CD4-positive, alpha-beta T cell treated with Interleukin-6 for 4 hours (primary cell): ENCODE measurements around the gene FMNL1.

Experiments used
- DNase-seq: peaks from one replicate; pipeline ENCODE4 v3.0.0-alpha.2; 2020; ENCODE audit warnings: mixed read lengths

FMNL1 gene

GRCh38 chr17:45260204-45260783 is 38.6 kb downstream of the FMNL1 start:
- DNase-seq: no peak

DNA sequence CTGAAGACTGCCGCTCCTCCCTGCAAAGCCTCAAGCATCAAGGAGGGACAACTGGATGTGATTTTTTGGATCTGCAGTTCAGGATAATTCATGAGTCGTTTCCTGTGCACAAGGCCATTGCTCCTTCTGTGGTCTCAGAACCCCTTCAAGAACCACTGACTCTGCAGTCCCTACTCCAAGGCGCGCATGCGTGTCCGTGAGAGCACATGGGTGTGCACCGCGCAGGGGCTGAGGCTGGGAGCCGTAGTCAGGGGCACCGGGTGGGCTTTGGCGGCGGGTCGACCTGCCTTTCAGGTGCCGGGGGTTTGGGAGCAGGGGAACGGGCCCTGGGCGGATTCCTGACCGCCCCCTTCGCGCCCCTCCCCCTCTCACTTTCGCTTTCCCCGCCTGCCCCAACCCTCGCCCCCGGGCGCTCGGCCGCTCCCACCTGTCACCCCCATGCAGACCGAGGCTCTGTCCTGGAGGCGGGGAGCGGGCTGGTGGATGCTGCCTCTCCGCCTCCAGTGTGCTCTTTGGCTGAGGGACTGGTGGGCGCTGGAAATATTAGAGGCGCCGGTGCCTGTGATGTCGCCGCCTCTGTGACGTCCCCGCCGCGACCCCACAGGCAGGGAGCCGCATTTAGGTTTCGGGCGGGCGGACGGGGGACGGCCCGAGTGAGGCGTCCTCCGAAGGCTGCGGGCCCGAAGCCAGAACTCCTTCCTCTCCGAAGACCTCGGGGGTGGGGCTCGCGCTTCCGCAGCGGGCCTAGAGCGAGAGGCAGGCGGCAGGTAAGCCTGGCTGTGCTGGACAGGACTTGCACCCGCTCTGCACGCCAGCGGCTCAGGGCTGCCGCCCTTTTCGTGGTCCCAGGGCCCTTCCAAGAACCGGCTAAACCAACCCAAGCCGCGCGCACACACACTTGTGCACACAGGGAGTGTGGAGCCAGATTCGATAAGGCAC is 40.2 kb downstream of the FMNL1 start, which contains the start of gene SPATA32:
SPATA32 (minus strand) TSS at position 518 of the 939 bp plus-strand sequence; CDS start at position 440, 78 bp downstream.
- DNase-seq: peak; percentile 81

DNA sequence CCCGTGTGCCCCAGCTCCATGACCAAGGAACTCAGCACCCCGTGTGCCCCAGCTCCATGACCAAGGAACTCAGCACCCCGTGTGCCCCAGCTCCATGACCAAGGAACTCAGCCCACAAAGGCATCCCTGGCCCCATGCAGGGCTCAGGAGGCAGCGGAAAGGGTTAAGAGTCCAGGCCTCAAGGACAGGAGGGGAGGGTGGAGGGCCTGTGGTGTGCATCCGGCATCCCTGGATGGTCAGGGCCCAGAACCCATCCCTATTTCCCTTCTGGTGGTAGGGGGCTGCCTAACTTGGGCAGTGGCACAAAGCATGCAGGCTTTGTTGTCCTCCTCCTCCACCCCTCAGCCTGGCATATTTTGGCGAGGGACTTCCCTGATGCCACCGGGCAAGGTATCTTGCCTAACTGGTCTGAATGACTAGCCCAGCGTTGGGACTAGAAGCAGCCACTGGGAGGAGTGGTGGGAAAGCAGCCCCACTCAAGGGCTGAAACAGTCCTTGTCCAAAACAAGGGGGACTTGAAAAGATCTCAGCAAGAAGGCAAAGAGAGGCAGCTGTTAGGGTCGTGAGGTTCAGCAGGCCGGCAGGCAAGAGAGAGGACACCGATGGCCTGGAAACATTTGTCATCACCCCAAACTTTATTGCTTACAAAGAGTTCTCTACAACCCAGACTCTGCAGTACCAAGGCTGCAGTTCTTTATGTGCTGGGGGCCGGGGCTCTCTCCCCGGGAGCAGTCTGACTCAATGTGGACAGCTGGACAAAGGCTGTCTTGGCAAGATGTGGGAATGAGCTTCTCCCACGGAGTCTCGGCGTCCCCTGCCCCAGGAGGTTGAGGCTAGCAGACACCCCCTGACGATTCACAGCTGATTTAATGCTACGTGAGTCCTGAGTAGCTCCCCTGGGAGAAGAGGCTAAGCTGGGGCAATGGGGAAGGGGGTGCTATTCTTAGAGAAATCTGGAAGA is 41.1 kb downstream of the FMNL1 start:
- DNase-seq: no peak

- no peak for DNase-seq
Observed at GRCh38 chr17:45263477-45263860, 41.8 kb downstream of the FMNL1 start.

GRCh38 chr17:45264430-45264829 is 42.7 kb downstream of the FMNL1 start:
- no peak for DNase-seq

DNA sequence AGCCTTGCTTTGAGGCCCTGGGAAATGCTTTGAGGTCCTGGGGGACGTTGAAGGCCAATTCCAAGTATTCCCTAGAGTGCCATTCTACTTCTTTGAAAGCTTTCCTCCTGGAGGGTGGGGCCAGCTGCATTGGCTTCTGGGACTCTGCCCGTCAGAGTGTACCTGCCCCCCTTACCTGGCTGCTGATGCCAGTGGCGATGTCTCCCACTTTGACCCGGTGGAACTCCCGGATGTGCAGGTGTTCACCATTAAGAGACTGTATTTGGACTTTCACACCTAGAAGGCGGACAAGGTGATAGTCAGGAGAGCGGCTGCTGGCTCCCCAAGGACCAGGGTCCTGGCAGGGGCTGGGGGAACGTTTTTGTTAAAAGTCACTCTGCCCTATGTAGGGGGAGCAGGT is 43.3 kb downstream of the FMNL1 start:
- no peak for DNase-seq

GRCh38 chr17:45265821-45266220 is 44.1 kb downstream of the FMNL1 start:
- no peak for DNase-seq

GRCh38 chr17:45266372-45266926 is 44.8 kb downstream of the FMNL1 start:
- DNase-seq: no peak

- no peak for DNase-seq
Observed at GRCh38 chr17:45267436-45268055, 45.9 kb downstream of the FMNL1 start.

GRCh38 chr17:45269912-45270311 is 48.2 kb downstream of the FMNL1 start:
- DNase-seq: no peak

DNA sequence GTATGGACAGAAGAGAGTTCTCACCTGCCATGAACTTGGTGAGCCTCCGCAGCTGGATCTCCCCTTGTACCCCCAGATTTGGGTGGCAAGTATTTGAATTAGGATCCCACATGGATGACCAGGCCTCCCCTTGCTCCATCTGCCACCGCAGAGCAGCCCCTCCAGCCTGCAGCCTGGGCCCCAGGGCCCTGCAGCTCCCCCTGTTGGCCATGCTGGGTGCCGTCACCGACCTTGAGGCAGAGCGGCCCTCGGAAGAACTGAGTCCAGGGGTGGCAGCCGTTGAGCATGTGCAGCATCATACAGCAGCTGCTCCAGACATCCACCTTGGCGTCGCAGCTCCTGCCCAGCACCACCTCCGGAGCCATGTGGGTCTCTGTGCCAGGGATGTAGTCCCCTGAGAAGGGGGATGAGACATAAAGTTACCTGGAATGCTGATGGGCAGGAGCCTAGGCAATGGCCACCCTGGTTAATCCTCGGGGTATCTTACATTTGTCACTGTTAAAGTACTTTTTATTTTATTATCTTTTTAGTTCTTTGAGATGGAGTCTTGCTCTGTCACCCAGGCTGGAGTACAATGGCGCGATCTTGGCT is 49.2 kb downstream of the FMNL1 start:
- DNase-seq: peak; percentile 71

DNA sequence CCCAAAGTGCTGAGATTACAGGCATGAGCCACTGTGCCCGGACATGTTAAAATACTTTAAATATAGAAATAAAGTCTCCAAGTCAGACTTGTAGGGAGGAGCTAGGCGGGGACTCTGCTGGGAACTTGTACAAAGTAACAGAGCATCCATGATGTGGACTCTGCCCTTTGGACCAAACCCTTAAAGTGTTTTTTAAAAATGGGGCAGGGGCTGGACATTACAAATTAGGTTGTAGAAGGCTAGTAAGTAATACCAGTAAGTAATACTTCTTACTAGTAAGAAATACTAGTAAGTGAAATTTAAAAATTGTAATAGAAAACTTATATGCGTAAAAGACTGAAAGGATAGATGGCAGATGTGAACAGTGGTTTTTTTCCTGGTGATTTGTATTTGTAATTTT is 49.9 kb downstream of the FMNL1 start:
- no peak for DNase-seq

- no peak for DNase-seq
Observed at GRCh38 chr17:45273551-45273957, 51.9 kb downstream of the FMNL1 start.

- DNase-seq: no peak
Observed at GRCh38 chr17:45274033-45274432, 52.3 kb downstream of the FMNL1 start.

- DNase-seq: no peak
Observed at GRCh38 chr17:45276031-45276430, 54.3 kb downstream of the FMNL1 start.

GRCh38 chr17:45277216-45277849 is 55.6 kb downstream of the FMNL1 start:
- DNase-seq: peak; percentile 96

GRCh38 chr17:45277992-45278391 is 56.3 kb downstream of the FMNL1 start:
- DNase-seq: no peak

- DNase-seq: no peak
Observed at GRCh38 chr17:45279898-45280297, 58.2 kb downstream of the FMNL1 start.

- DNase-seq: no peak
Observed at GRCh38 chr17:45282683-45283644, 61.3 kb downstream of the FMNL1 start.

DNA sequence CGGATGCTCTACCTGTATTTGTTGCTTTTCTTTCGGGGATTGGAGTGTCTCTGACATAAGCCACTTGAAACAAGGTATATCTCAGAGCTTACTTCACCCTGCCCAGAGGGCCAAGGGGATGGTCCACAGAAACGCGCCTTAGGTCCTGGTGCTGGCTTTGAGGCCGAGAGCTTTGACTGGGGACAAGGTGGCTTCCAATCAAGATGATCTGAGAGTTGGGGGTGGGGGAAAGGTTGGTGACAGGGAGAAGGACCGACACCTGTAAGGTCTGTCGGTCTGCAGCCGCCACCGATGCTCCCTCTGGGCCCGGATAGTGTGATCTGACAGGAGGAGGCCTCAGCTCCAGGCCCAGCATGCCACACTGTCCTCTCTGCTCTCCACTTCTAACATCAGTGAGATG is 62.0 kb downstream of the FMNL1 start:
- DNase-seq: no peak
